Ovary (tissue), 3 donors: Measurements from ENCODE around the gene LDB2.

Experiments used
- CTCF ChIP-seq, 3 donors: fragments of 450-650 bp in 2 of 3; fragments of 200-600 bp in 1 of 3; IDR thresholded peaks; one replicate each; pipeline versions ENCODE4 v1.5.1 to v1.8.0; 2016 to 2022; ENCODE audit warnings: antibody characterized with exemption in 3 of 3, mild to moderate bottlenecking in 1 of 3
- POLR2A ChIP-seq: fragments of 450-650 bp; IDR thresholded peaks from one replicate; pipeline ENCODE4 v1.6.1; 2017; ENCODE audit warnings: antibody characterized with exemption, mild to moderate bottlenecking, moderate library complexity
- donor health status: DM: no; HTN: no; CAD: no.

- TF ChIP-seq POLR2A, result no peak
- TF ChIP-seq CTCF (IDR thresholded peaks at IDR 0.05), result no peak
These were observed 328.7 kb downstream of the LDB2 start for GRCh38 chr4:16569790-16570189.
